GM21786 (cell line): Measurements from ENCODE around the gene CNDP1.
"Not testable (repeated sequence)": the region's sequence is repeated elsewhere in the genome, so short reads cannot be mapped to it uniquely, and the experiment has no call there.

Experiments
- ATAC-seq: cut with Tn5 transposase; IDR thresholded peaks from one replicate; pipeline ENCODE4 v1.9.1; 2021; ENCODE audit not compliant: unreplicated experiment

The CNDP1 gene

GRCh38 chr18:74534150-74534969, at the start of gene CNDP1:
CNDP1 (plus strand) TSS chr18:74534500; CDS start chr18:74534668, 168 bp downstream.
- no peak for ATAC-seq

GRCh38 chr18:74486119-74486849, 48.0 kb upstream of the CNDP1 start:
- no peak for ATAC-seq

- no peak for ATAC-seq
These were observed 45.9 kb upstream of the CNDP1 start for GRCh38 chr18:74488354-74488753.

- ATAC-seq: no peak
These were observed 45.4 kb upstream of the CNDP1 start for GRCh38 chr18:74488864-74489263.

- no peak for ATAC-seq
These were observed 44.6 kb upstream of the CNDP1 start for GRCh38 chr18:74489676-74490075.

- no peak for ATAC-seq
These were observed 42.0 kb upstream of the CNDP1 start for GRCh38 chr18:74492259-74492658.

- ATAC-seq: peak; percentile 25
These were observed 40.6 kb upstream of the CNDP1 start for GRCh38 chr18:74493689-74494088.

GRCh38 chr18:74494514-74494913, 39.8 kb upstream of the CNDP1 start:
- ATAC-seq: no peak

GRCh38 chr18:74495581-74496507, 38.5 kb upstream of the CNDP1 start, which contains the start of gene CNDP2:
CNDP2 (plus strand) TSS chr18:74496363; CDS start chr18:74499974, 3,611 bp downstream.
- ATAC-seq: peak; percentile 64

- ATAC-seq: peak; percentile 16
These were observed 37.6 kb upstream of the CNDP1 start for GRCh38 chr18:74496508-74497323.

- ATAC-seq: no peak
These were observed 37.0 kb upstream of the CNDP1 start for GRCh38 chr18:74497324-74497676.

GRCh38 chr18:74497778-74498177, 36.5 kb upstream of the CNDP1 start:
- ATAC-seq: no peak

- ATAC-seq: peak; percentile 33
These were observed 35.3 kb upstream of the CNDP1 start for GRCh38 chr18:74498712-74499627.

GRCh38 chr18:74499633-74500032, 34.7 kb upstream of the CNDP1 start:
- ATAC-seq: peak; percentile 41

GRCh38 chr18:74500372-74500771, 33.9 kb upstream of the CNDP1 start:
- no peak for ATAC-seq

GRCh38 chr18:74500774-74501173, 33.5 kb upstream of the CNDP1 start:
- not testable (repeated sequence) for ATAC-seq

GRCh38 chr18:74501386-74501785, 32.9 kb upstream of the CNDP1 start:
- no peak for ATAC-seq

GRCh38 chr18:74503137-74503536, 31.2 kb upstream of the CNDP1 start:
- no peak for ATAC-seq

GRCh38 chr18:74505776-74506175, 28.5 kb upstream of the CNDP1 start:
- no peak for ATAC-seq
